Mesenchymal stem cell (in vitro differentiated cells and primary cell): ENCODE data around the gene ZNF358.

Experiments
- DNase-seq: peaks from one replicate; pipeline ENCODE4 v3.0.0-alpha.2; 2013
- H2AFZ ChIP-seq: one replicate; pipeline ENCODE4 v1.6.1; 2013; ENCODE audit warnings: low read depth, mild to moderate bottlenecking, control low read depth, inconsistent platforms, low read length, moderate library complexity
- H2AK5ac ChIP-seq: 2 replicates; pipeline ENCODE4 v1.6.1; 2013; ENCODE audit warnings: low read length, moderate library complexity, mild to moderate bottlenecking, inconsistent platforms; ENCODE audit not compliant: severe bottlenecking
- H2BK120ac ChIP-seq: one replicate; pipeline ENCODE4 v1.6.1; 2013; ENCODE audit warnings: low read depth, mild to moderate bottlenecking, inconsistent platforms, low read length, moderate library complexity
- H2BK12ac ChIP-seq, 2 experiments: one replicate each; pipeline ENCODE4 v1.6.1; 2013; ENCODE audit warnings: inconsistent platforms in 2 of 2, low read length in 2 of 2, mild to moderate bottlenecking in 2 of 2, moderate library complexity in 2 of 2, control low read depth in 1 of 2
- H2BK15ac ChIP-seq: one replicate; pipeline ENCODE4 v1.6.1; 2013; ENCODE audit warnings: mild to moderate bottlenecking, low read depth, inconsistent platforms; ENCODE audit not compliant: poor library complexity, severe bottlenecking
- H2BK5ac ChIP-seq: 2 replicates; pipeline ENCODE4 v1.6.1; 2013; ENCODE audit warnings: low read depth, mild to moderate bottlenecking, low read length, control low read depth, inconsistent platforms; ENCODE audit not compliant: poor library complexity, severe bottlenecking
- H3K14ac ChIP-seq, 2 experiments: one replicate each; pipeline ENCODE4 v1.6.1; 2013; ENCODE audit warnings: inconsistent platforms in 2 of 2, low read length in 2 of 2, control low read depth in 1 of 2, mild to moderate bottlenecking in 1 of 2, moderate library complexity in 1 of 2
- H3K18ac ChIP-seq, 2 experiments: one replicate each; pipeline ENCODE4 v1.6.1; 2013; ENCODE audit warnings: inconsistent platforms in 2 of 2, low read length in 2 of 2, control low read depth in 1 of 2, low read depth in 1 of 2, mild to moderate bottlenecking in 1 of 2
- H3K23ac ChIP-seq, 2 experiments: one replicate each; pipeline ENCODE4 v1.6.1; 2013; ENCODE audit warnings: inconsistent platforms in 2 of 2, low read length in 2 of 2, mild to moderate bottlenecking in 2 of 2, moderate library complexity in 2 of 2, control low read depth in 1 of 2
- H3K27ac ChIP-seq: 2 replicates; pipeline ENCODE4 v1.5.1; 2013; ENCODE audit warnings: mild to moderate bottlenecking, moderate library complexity, low read length, control low read depth, inconsistent platforms; ENCODE audit not compliant: poor library complexity, severe bottlenecking
- H3K27me3 ChIP-seq, 2 experiments: 2 replicates each; pipeline versions ENCODE4 v1.6.1 to v1.7.0; 2013; ENCODE audit warnings: low read length in 2 of 2, mild to moderate bottlenecking in 2 of 2, moderate library complexity in 2 of 2, control low read depth in 1 of 2, inconsistent platforms in 1 of 2; ENCODE audit not compliant: control insufficient read depth in 1 of 2, insufficient read depth in 1 of 2
- H3K36me3 ChIP-seq, 2 experiments: 2 replicates each; pipeline versions ENCODE4 v1.6.1 to v1.7.0; 2013; ENCODE audit warnings: low read length in 2 of 2, control low read depth in 1 of 2, inconsistent platforms in 1 of 2, low read depth in 1 of 2, mild to moderate bottlenecking in 1 of 2; ENCODE audit not compliant: insufficient read depth in 2 of 2, control insufficient read depth in 1 of 2
- H3K4ac ChIP-seq, 2 experiments: one replicate each; pipeline ENCODE4 v1.6.1; 2013; ENCODE audit warnings: inconsistent platforms in 2 of 2, low read length in 2 of 2, mild to moderate bottlenecking in 2 of 2, moderate library complexity in 2 of 2, control low read depth in 1 of 2, low read depth in 1 of 2
- H3K4me1 ChIP-seq: 2 replicates; pipeline ENCODE4 v1.6.1; 2013; ENCODE audit warnings: low read depth, low read length, control low read depth; ENCODE audit not compliant: control insufficient read depth, insufficient read depth
- H3K4me2 ChIP-seq: 2 replicates; pipeline ENCODE4 v1.6.1; 2013; ENCODE audit warnings: low read length, mild to moderate bottlenecking, inconsistent platforms; ENCODE audit not compliant: poor library complexity, severe bottlenecking
- H3K4me3 ChIP-seq, 2 experiments: 2 replicates each; pipeline versions ENCODE4 v1.5.1 to v1.7.0; 2013; ENCODE audit warnings: low read length in 2 of 2, mild to moderate bottlenecking in 2 of 2, control low read depth in 1 of 2, low read depth in 1 of 2; ENCODE audit not compliant: insufficient read depth in 1 of 2
- H3K79me1 ChIP-seq: replicated peaks from 2 replicates; pipeline ENCODE4 v1.6.1; 2013; ENCODE audit warnings: mild to moderate bottlenecking, control low read depth, low read length, inconsistent platforms; ENCODE audit not compliant: poor library complexity, severe bottlenecking
- H3K9ac ChIP-seq: 2 replicates; pipeline ENCODE4 v1.7.0; 2013; ENCODE audit warnings: mild to moderate bottlenecking, low read length, moderate library complexity
- H3K9me3 ChIP-seq: 2 replicates; pipeline ENCODE4 v1.7.0; 2013; ENCODE audit warnings: mild to moderate bottlenecking, low read length; ENCODE audit not compliant: control insufficient read depth
- H4K8ac ChIP-seq: one replicate; pipeline ENCODE4 v1.6.1; 2013; ENCODE audit warnings: inconsistent platforms, mild to moderate bottlenecking, low read length, moderate library complexity
- H4K91ac ChIP-seq: one replicate; pipeline ENCODE4 v1.6.1; 2013; ENCODE audit warnings: mild to moderate bottlenecking, low read length, inconsistent platforms
- WGBS: methylation state at CpG from one replicate; pipeline ENCODE4 v1.1.7; 2013; ENCODE audit warnings: mixed read lengths; 5-methylcytosine and 5-hydroxymethylcytosine counted together

Gene ZNF358

GRCh38 chr19:7541475-7541824 is 25.5 kb downstream of the ZNF358 start:
- no peak for DNase-seq
- H2BK120ac ChIP-seq = no peak overlapping the region
- H2AFZ ChIP-seq = no peak overlapping the region
- peaks cover 44% of the 10 kb centered on the region for H3K79me1 ChIP-seq
- no peak overlapping the region for H2BK12ac ChIP-seq
- no peak overlapping the region for H3K27ac ChIP-seq
- H3K23ac ChIP-seq = no peak overlapping the region
- H3K36me3 ChIP-seq = peaks cover 71 to 79% of the 10 kb centered on the region in 2 experiments
- no peak overlapping the region for H2BK15ac ChIP-seq
- no peak overlapping the region for H4K8ac ChIP-seq
- WGBS = 94% methylated on average over 15 of the region's 15 CpGs
- H3K9ac ChIP-seq = no peak overlapping the region
- no peaks in the 10 kb centered on the region for H3K27me3 ChIP-seq
- no peak overlapping the region for H3K18ac ChIP-seq
- no peaks in the 10 kb centered on the region for H3K9me3 ChIP-seq
- no peak overlapping the region for H2BK5ac ChIP-seq
- H4K91ac ChIP-seq = no peak overlapping the region
- H3K4me1 ChIP-seq = peaks cover 4% of the 10 kb centered on the region
- no peak overlapping the region for H3K14ac ChIP-seq
- H3K4me2 ChIP-seq = no peak overlapping the region
- H2AK5ac ChIP-seq = no peak overlapping the region
- H3K4ac ChIP-seq = no peak overlapping the region
- no peak overlapping the region for H3K4me3 ChIP-seq

- WGBS = 94% methylated on average over 11 of the region's 11 CpGs
Measured at GRCh38 chr19:7541828-7542443, 26.0 kb downstream of the ZNF358 start.

DNA sequence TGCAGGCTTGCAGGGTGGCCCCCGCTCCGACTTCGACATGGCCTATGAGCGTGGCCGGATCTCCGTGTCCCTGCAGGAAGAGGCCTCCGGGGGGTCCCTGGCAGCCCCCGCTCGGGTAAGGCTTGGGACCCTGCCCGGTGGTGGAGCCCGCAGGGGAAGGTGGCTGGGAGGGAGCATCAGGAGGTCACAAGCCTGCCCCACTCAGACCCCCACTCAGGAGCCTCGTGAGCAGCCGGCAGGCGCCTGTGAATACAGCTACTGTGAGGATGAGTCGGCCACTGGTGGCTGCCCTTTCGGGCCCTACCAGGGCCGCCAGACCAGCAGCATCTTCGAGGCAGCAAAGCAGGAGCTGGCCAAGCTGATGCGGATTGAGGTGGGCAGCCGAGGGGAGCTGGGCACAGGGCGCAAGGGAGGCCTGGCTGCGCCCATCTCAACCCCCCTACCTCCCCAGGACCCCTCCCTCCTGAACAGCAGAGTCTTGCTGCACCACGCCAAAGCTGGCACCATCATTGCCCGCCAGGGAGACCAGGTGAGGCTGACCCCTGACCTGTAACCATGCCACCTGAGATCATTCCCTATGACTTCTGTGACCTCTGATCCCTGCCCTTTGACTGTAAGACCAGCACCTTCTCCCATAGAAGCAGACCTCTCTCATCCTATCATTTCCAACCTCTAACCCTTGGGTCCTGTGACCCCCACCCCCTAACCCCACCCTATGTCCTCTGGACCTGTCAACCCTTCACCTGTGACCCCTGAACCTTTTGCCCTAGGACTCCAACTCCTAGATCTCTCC is 26.8 kb downstream of the ZNF358 start:
- no peak for DNase-seq
- 99% methylated on average over 24 of the region's 24 CpGs for WGBS
- Histone ChIP-seq H3K27me3 (no peaks in the 10 kb centered on the region), H3K36me3 (peaks cover 67 to 73% of the 10 kb centered on the region in 2 experiments), H2BK15ac (no peak overlapping the region), H3K14ac (no peak overlapping the region), H3K4me2 (no peak overlapping the region), H3K9me3 (no peaks in the 10 kb centered on the region), H2AK5ac (no peak overlapping the region), H3K27ac (no peak overlapping the region), H4K91ac (no peak overlapping the region), H2BK12ac (no peak overlapping the region), H3K4me1 (peaks cover 3% of the 10 kb centered on the region), H2BK120ac (no peak overlapping the region), H3K23ac (no peak overlapping the region), H3K18ac (no peak overlapping the region), H3K9ac (no peak overlapping the region), H2BK5ac (no peak overlapping the region), H3K4me3 (no peak overlapping the region), H4K8ac (no peak overlapping the region), H2AFZ (no peak overlapping the region), H3K4ac (no peak overlapping the region), H3K79me1 (peaks cover 39% of the 10 kb centered on the region)

More at GRCh38 chr19:7541828-7542443, 26.0 kb downstream of the ZNF358 start:
- Histone ChIP-seq H4K8ac (no peak overlapping the region), H3K14ac (no peak overlapping the region), H2BK15ac (no peak overlapping the region), H2BK120ac (no peak overlapping the region), H3K4me1 (peaks cover 3% of the 10 kb centered on the region), H3K4ac (no peak overlapping the region), H3K23ac (no peak overlapping the region), H3K27ac (no peak overlapping the region), H3K79me1 (peaks cover 44% of the 10 kb centered on the region), H2BK12ac (no peak overlapping the region), H3K4me3 (no peak overlapping the region), H3K36me3 (peaks cover 69 to 80% of the 10 kb centered on the region in 2 experiments), H3K4me2 (no peak overlapping the region), H3K9ac (no peak overlapping the region), H2BK5ac (no peak overlapping the region), H4K91ac (no peak overlapping the region), H3K9me3 (no peaks in the 10 kb centered on the region), H3K18ac (no peak overlapping the region), H2AFZ (no peak overlapping the region), H3K27me3 (no peaks in the 10 kb centered on the region), H2AK5ac (no peak overlapping the region)
- no peak for DNase-seq

- H4K91ac ChIP-seq = no peak overlapping the region
- no peak overlapping the region for H3K4ac ChIP-seq
- H3K4me1 ChIP-seq = peaks cover 3% of the 10 kb centered on the region
- H3K18ac ChIP-seq = no peak overlapping the region
- no peak overlapping the region for H3K9ac ChIP-seq
- no peak overlapping the region for H3K27ac ChIP-seq
- peaks cover 55 to 66% of the 10 kb centered on the region in 2 experiments for H3K36me3 ChIP-seq
- WGBS = 96% methylated on average over 3 of the region's 3 CpGs
- H3K23ac ChIP-seq = no peak overlapping the region
- peaks cover 33% of the 10 kb centered on the region for H3K79me1 ChIP-seq
- no peak for DNase-seq
- no peak overlapping the region for H3K14ac ChIP-seq
- H3K27me3 ChIP-seq = no peaks in the 10 kb centered on the region
- no peaks in the 10 kb centered on the region for H3K9me3 ChIP-seq
- H4K8ac ChIP-seq = no peak overlapping the region
- no peak overlapping the region for H3K4me2 ChIP-seq
- no peak overlapping the region for H2BK12ac ChIP-seq
- H3K4me3 ChIP-seq = no peak overlapping the region
- H2BK15ac ChIP-seq = no peak overlapping the region
- H2AFZ ChIP-seq = no peak overlapping the region
- no peak overlapping the region for H2AK5ac ChIP-seq
- H2BK120ac ChIP-seq = no peak overlapping the region
- no peak overlapping the region for H2BK5ac ChIP-seq
Measured at GRCh38 chr19:7544626-7545025, 28.7 kb downstream of the ZNF358 start.
